Upper lobe of right lung (tissue), 1 donor: ENCODE data around the gene NPB. TPM values are rescaled to one million over a fixed set of nuclear protein-coding genes. Genes with fewer than 3 reads are reported as not detected.
A peak's percentile ranks its signal among the peaks of the same experiment; 100 is the strongest.

Experiments
- ATAC-seq: fragments of 200-7000 bp; cut with Tn5 transposase; one replicate; pipeline ENCODE4 v1.9.1; 2020; ENCODE audit warnings: mild to moderate bottlenecking, moderate library complexity
- DNase-seq: peaks from one replicate; pipeline ENCODE4 v3.0.0-alpha.2; 2020
- H3K27ac ChIP-seq: fragments of 200-600 bp; one replicate; pipeline ENCODE4 v1.8.0; 2022
- H3K27me3 ChIP-seq: fragments of 200-600 bp; one replicate; pipeline ENCODE4 v1.8.0; 2022; ENCODE audit warnings: mild to moderate bottlenecking
- H3K36me3 ChIP-seq: fragments of 200-600 bp; one replicate; pipeline ENCODE4 v1.8.0; 2022
- H3K4me1 ChIP-seq: fragments of 200-600 bp; one replicate; pipeline ENCODE4 v1.8.0; 2022
- H3K4me3 ChIP-seq: fragments of 200-600 bp; one replicate; pipeline ENCODE4 v1.8.0; 2022; ENCODE audit warnings: mild to moderate bottlenecking
- H3K9me3 ChIP-seq: fragments of 200-600 bp; one replicate; pipeline ENCODE4 v1.8.0; 2022
- CTCF ChIP-seq: fragments of 200-600 bp; IDR thresholded peaks from one replicate; pipeline ENCODE4 v1.8.0; 2022; ENCODE audit warnings: antibody characterized with exemption
- intact Hi-C: fragments of 100-400 bp; cut with DNase I; formaldehyde crosslinking; loops from one replicate; pipeline ENCODE4 v1.11.0; 2022
- total RNA-seq: library from RNA; stranded (reverse); fragmentation: NEBNext Ultra II Directional; extraction: Animal tissue kit (Norgen Biotek cat#: 25700); gene quantifications from one replicate; pipeline ENCODE4 v1.2.1, GENCODE V29; 2021
- donor health status: DM: no; HTN: yes; CAD: no; lungs with severe emphysema.

NPB gene
- total RNA-seq, 1 donor from 2014 or later = 0.55 TPM

GRCh38 chr17:81933178-81933699 is 31.2 kb downstream of the NPB start:
- peak; percentile 66 for DNase-seq
- H3K27ac ChIP-seq = no peak overlapping the region
- no peaks in the 10 kb centered on the region for H3K9me3 ChIP-seq
- intact Hi-C loops = no loop called here
- no peaks in the 10 kb centered on the region for H3K36me3 ChIP-seq
- H3K27me3 ChIP-seq = no peaks in the 10 kb centered on the region
- no peak for TF ChIP-seq CTCF
- peaks cover 23% of the 10 kb centered on the region for H3K4me1 ChIP-seq
- ATAC-seq = no peak
- no peak overlapping the region for H3K4me3 ChIP-seq

- no peaks in the 10 kb centered on the region for H3K9me3 ChIP-seq
- no peaks in the 10 kb centered on the region for H3K27me3 ChIP-seq
- DNase-seq = no peak
- no peaks in the 10 kb centered on the region for H3K36me3 ChIP-seq
- H3K4me3 ChIP-seq = no peak overlapping the region
- intact Hi-C loops = no loop called here
- peaks cover 14% of the 10 kb centered on the region for H3K4me1 ChIP-seq
- no peak for ATAC-seq
- TF ChIP-seq CTCF = no peak
- H3K27ac ChIP-seq = no peak overlapping the region
Measured at GRCh38 chr17:81934098-81934757, 32.2 kb downstream of the NPB start.

- no peaks in the 10 kb centered on the region for H3K27me3 ChIP-seq
- intact Hi-C loops = no loop called here
- H3K9me3 ChIP-seq = no peaks in the 10 kb centered on the region
- no peak overlapping the region for H3K4me3 ChIP-seq
- DNase-seq = peak; percentile 64
- ATAC-seq = no peak
- TF ChIP-seq CTCF = no peak
- H3K27ac ChIP-seq = no peak overlapping the region
- H3K36me3 ChIP-seq = no peaks in the 10 kb centered on the region
- peaks cover 14% of the 10 kb centered on the region for H3K4me1 ChIP-seq
Measured at GRCh38 chr17:81934850-81935708, 33.0 kb downstream of the NPB start.

GRCh38 chr17:81935709-81936084 is 33.7 kb downstream of the NPB start:
- no peak for ATAC-seq
- no peak overlapping the region for H3K4me3 ChIP-seq

GRCh38 chr17:81939218-81939617 is 37.2 kb downstream of the NPB start:
- TF ChIP-seq CTCF = no peak
- H3K4me1 ChIP-seq = peaks cover 14% of the 10 kb centered on the region
- no peak overlapping the region for H3K4me3 ChIP-seq
- no peaks in the 10 kb centered on the region for H3K9me3 ChIP-seq
- ATAC-seq = no peak
- H3K36me3 ChIP-seq = no peaks in the 10 kb centered on the region
- intact Hi-C loops = no loop called here
- peaks cover 12% of the 10 kb centered on the region for H3K27me3 ChIP-seq
- no peak for DNase-seq
- no peak overlapping the region for H3K27ac ChIP-seq

More at GRCh38 chr17:81935709-81936084, 33.7 kb downstream of the NPB start:
- no peaks in the 10 kb centered on the region for H3K9me3 ChIP-seq
- TF ChIP-seq CTCF = no peak
- peaks cover 14% of the 10 kb centered on the region for H3K4me1 ChIP-seq
- DNase-seq = no peak
- no peaks in the 10 kb centered on the region for H3K36me3 ChIP-seq
- no peaks in the 10 kb centered on the region for H3K27me3 ChIP-seq
- intact Hi-C loops = no loop called here
- no peak overlapping the region for H3K27ac ChIP-seq
